HG03060 (cell line): ENCODE data around the gene TMA7.

ENCODE experiments used
- ATAC-seq: cut with Tn5 transposase; IDR thresholded peaks from one replicate; pipeline ENCODE4 v1.9.1; 2021; ENCODE audit warnings: low read depth, moderate number of reproducible peaks; ENCODE audit not compliant: unreplicated experiment

The TMA7 gene

GRCh38 chr3:48486952-48487351 is 46.9 kb downstream of the TMA7 start:
- ATAC-seq: no peak

GRCh38 chr3:48492461-48493202 is 52.6 kb downstream of the TMA7 start:
- ATAC-seq: no peak

GRCh38 chr3:48493203-48493501 is 53.1 kb downstream of the TMA7 start:
- no peak for ATAC-seq
